HTR-8/SVneo (cell line): Measurements from ENCODE around the gene MAU2.
"Not testable (repeated sequence)": the region's sequence is repeated elsewhere in the genome, so short reads cannot be mapped to it uniquely, and the experiment has no call there.

Experiments
- DNase-seq: peaks from one replicate; pipeline ENCODE4 v3.0.0; 2011; ENCODE audit warnings: low spot score, mixed read lengths; ENCODE audit not compliant: insufficient read length
- FAIRE-seq: peaks from 2 replicates; lab custom pipeline; 2011; peaks lifted over from hg19 to GRCh38; lab: Jason Lieb, UNC

Gene MAU2

GRCh38 chr19:19379527-19379926 lies 58.9 kb downstream of the MAU2 start:
- no peak for FAIRE-seq
- no peak for DNase-seq

DNA sequence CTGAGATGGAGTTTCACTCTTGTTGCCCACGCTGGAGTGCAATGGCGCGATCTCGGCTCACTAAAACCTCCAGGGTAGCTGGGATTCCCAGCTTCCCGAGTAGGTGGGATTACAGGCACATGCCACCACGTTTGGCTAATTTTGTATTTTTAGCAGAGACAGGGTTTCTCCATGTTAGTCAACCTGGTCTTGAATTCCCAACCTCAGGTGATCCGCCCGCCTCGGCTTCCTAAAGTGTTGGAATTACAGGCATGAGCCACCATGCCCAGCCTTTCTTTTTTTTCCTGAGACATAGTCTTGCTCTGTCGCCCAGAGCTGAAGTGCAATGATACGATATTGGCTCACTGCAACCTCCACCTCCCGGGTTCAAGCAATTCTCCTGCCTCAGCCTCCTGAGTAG lies 59.7 kb downstream of the MAU2 start:
- DNase-seq, FAIRE-seq: not testable (repeated sequence)

DNA sequence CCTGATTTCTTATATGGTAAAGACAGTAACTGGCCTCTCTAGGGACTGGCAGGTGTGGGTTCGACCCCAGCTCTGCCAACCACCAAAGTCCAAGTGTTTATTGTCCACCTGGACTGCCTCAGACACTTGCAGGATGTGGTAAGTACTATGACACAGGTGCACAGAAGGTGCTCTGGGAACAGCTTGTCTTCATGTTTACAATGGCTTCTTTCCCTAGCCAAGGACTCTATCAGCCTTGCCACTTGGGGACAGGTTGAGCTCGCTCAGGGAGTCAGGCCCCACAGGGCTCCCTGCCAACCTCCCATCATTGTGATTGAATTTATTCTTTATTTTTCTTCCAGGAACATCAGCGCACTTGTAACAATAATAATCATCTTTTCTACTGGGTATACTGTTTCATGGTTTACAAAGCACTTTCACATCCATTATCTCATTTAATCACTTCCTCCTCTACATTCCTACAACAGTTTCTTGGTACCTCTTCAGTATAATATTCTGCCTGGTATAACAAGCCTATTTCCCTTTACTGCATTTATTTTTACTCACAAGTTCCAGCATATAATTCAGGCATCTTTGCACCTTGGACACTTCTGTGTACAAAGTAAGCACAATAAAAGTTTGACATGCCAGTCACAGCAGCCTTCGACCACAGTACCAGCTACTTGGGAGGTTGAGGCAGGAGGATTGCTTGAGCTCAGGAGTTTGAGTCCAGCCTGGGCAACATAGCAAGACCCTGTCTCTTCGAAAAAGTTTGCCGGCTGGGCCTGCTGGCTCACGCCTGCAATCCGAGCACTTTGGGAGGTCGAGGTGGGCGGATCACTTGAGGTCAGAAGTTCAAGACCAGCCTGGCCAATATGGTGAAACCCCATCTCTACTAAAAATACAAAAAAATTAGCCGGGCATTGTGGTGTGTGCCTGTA lies 60.6 kb downstream of the MAU2 start:
- FAIRE-seq (no peak), DNase-seq (no peak)

DNA sequence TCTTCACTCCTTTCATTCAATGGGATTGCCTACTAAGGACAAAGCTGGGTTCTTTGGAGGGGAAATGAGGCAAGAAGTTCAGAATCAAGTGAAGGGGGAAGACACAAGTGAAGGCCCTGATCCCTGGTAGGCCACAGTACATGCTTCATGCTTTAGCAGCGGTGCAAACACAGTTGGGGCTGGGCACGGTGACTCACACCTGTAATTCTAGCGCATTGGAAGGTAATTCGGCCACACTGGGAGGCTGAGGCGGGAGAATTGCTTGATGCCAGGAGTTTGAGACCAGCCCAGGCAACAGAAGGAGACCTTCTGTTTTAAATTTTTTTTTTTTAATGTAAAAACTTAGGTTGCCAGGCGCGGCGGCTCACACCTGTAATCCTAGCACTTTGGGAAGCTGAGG lies 61.5 kb downstream of the MAU2 start:
- no peak for FAIRE-seq

GRCh38 chr19:19384486-19384885 lies 63.9 kb downstream of the MAU2 start:
- no peak for FAIRE-seq
- no peak for DNase-seq

More for the DNA sequence above, 61.5 kb downstream of the MAU2 start:
- no peak for DNase-seq

- DNase-seq = peak; percentile 99
- peak; percentile 98 for FAIRE-seq
Observed at GRCh38 chr19:19385131-19385895, 64.7 kb downstream of the MAU2 start.

DNA sequence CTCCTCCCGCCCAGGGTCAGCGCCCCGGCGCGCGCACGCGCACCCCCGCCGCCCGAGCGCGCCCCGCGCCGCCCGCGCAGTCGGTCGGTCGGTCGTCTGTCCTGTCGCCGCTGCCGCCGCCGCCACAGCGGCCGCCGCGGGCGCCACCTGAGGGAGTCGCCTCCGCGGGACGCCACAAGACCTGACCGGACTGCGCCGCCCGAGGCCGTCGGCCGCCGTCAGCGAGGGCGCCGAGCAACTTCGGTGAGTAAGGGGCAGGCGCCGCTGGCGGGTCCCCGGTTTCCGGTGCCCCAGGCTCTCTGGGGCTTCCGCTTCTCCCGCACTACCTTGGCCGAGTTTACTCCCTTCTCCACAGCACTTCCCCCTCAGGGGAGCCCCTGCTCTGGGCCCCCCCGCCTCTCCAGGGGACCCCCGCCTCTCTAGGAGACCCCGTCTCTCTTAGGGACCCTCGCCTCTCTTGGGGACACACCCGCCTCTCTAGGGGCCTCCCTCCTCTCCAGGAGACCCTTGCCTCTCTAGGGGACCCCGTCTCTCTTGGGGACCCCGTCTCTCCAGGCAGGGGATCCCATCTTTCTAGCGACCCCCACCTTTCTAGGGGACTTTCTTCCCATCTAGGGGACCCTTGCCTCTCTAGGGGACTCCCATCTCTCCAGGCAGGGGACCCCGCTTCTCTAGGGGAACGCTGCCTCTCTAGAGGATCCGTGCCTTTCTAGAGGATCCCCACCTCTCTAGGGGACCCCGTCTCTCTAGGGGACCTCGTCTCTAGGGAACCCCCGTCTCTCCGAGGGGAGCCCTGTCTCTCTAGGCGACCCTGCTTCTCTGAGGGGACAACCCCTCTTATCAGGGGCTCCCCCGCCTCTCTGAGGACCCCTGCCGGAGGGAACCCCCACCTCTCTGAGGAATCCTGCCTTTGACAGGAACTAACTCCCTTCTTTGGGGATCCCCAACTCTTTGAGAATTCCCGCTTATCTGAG lies 65.6 kb downstream of the MAU2 start:
- DNase-seq = peak; percentile 27
- FAIRE-seq = no peak

DNA sequence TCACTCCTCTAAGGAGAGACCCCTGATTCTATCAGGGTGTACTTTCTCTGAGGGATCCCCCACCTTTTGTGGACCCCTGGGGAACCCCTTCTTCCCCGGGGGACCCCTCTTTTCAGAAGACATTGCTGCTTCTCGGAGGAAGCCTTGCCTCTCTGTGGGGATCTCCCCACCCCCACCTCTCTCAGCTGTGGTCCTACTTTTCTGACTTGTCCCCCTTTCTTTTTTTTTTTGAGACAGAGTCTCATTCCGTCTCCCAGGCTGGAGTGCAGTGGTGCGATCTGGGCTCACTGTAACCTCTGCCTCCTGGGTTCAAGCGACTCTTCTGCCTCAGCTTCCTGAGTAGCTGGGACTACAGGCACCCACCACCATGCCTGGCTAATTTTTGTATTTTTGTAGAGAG lies 66.5 kb downstream of the MAU2 start:
- DNase-seq = no peak
- no peak for FAIRE-seq

- DNase-seq = no peak
- FAIRE-seq = no peak
Observed at GRCh38 chr19:19388568-19389555, 68.2 kb downstream of the MAU2 start.

- not testable (repeated sequence) for DNase-seq, FAIRE-seq
Observed at GRCh38 chr19:19389683-19390082, 69.1 kb downstream of the MAU2 start.

DNA sequence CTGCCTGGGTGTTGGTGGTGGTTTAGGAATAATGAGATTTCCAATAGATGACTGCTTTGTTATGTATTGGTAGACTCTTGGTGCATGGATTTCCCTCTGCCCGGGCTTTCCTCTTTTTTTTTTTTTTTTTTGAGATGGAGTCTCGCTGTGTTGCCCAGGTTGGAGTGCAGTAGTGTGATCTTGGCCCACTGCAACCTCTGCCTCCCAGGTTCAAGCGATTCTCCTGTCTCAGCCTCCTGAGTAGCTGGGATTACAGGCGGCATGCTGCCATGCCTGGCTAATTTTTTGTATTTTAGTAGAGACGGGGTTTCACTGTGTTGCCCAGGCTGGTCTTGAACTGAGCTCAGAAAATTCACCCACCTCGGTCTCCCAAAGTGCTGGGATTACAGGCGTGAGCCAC lies 73.7 kb downstream of the MAU2 start:
- not testable (repeated sequence) for FAIRE-seq, DNase-seq

DNA sequence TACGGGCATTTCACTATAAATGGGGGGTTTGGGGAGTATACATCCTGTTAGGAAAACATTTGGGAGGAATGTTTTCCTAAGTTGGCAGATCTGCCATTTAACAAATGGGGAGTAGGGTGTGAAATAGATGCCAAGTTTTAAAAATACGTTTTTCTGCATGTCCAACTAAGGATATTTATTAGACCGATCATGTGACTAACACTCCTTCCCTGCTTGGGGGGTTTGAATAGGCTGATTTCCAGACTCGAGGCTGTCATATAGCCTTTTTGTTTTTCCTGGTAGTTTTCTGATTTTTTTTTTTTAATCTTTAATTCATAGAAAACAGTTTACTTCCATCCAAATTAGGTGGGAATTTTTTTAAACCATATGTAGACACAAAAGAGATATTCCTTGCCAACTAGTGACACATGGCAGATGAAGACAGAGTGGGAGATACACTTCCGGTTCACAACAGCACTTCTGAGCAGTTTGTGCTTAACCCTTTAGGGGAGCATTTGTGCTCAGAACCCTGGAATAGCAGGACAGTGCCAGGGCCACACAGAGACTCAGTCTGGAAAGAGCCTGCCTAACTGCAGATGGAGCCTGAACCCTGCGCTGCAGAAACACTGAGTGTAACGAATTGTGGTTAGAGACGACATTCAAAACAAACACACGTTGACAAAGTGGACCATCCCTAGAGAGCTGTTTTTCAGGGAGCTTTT lies 79.3 kb downstream of the MAU2 start:
- no peak for DNase-seq
- peak; percentile 48 for FAIRE-seq

DNA sequence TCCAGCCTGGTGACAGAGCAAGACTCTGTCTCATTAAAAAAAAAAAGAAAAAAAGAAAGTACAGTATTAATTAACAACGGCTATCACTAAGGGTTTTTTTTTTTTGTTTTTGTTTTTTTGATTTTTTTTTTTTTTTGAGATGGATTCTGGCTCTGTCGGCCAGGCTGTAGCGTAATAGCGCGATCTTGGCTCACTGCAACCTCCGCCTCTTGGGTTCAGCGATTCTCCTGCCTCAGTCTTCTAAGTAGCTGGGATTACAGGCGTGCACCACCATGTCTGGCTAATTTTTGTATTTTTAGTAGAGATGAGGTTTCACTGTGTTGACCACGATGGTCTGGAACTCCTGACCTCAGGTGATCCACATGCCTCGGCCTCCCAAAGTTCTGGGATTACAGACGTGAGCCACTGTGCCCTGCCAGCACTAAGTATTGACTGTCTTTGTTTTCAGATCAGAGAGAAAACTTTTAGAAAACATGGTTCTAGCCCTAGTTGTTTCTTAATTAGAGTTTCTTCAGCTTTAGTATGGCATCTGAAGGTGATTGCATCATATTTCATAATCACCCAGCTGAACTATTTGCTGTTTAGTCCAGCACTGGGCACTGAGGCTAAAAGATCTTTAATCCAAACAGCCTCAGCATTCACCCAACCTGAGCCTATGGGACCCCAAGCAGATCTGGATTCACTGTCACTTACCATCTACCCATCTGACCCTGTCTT lies 82.2 kb downstream of the MAU2 start:
- no peak for FAIRE-seq
- no peak for DNase-seq

GRCh38 chr19:19403373-19403901 lies 82.8 kb downstream of the MAU2 start:
- FAIRE-seq (no peak), DNase-seq (peak; percentile 58)

GRCh38 chr19:19404879-19405860 lies 84.5 kb downstream of the MAU2 start, which contains the start of gene GATAD2A:
Gene GATAD2A (plus strand): TSS chr19:19405675. CDS start chr19:19465346, 59,671 bp downstream.
- peak; percentile 86 for DNase-seq
- peak; percentile 90 for FAIRE-seq
